ENCODE data around the gene TMEM221.

TMEM221 gene

GRCh38 chr19:17455308-17456123, 7.0 kb upstream of the TMEM221 start:
- peaks cover 37% of the 10 kb centered on the region for H3K27me3 ChIP-seq (ENCODE audit: control insufficient read depth, insufficient read depth, low read length)
- H3K27ac ChIP-seq (ENCODE audit: low read length) = no peak overlapping the region
- no peaks in the 10 kb centered on the region for H3K9me3 ChIP-seq (ENCODE audit: control insufficient read depth, low read depth, low read length)
- H3K9ac ChIP-seq (ENCODE audit: low read length) = no peak overlapping the region
- H3K4me3 ChIP-seq (ENCODE audit: low read length) = no peak overlapping the region
- H3K4me1 ChIP-seq (ENCODE audit: control insufficient read depth, low read depth, low read length) = peaks cover 4% of the 10 kb centered on the region
- H3K36me3 ChIP-seq (ENCODE audit: control insufficient read depth, low read depth, low read length) = no peaks in the 10 kb centered on the region

DNA sequence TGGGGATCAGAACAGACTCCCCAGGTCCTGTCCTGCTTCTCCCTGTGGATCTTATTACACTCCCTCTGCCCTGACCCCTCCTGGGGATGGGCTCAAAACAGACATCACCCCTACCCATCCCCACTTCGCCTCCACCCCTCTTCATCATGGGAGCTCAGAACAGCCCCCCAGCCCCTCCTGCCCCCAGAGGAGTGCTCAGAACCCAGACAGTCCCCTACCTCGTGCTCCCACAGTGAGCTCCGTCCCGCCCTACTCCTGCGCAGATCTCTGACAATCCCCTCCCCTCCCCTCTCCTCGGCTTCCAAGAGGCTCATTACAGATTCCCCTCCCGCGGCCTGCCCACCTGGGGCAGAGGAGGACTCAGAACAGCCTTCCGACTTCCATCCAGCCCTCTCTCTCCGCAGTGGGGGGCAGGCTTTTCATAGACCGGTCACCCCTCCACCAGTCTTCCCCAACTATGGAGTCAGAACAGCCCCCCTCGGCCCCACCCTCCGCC, 6.2 kb upstream of the TMEM221 start:
- Histone ChIP-seq H3K9ac (ENCODE audit: low read length) (no peak overlapping the region), H3K4me1 (ENCODE audit: control insufficient read depth, low read depth, low read length) (peaks cover 4% of the 10 kb centered on the region), H3K4me3 (ENCODE audit: low read length) (peak overlapping the region; percentile 50), H3K36me3 (ENCODE audit: control insufficient read depth, low read depth, low read length) (no peaks in the 10 kb centered on the region), H3K27ac (ENCODE audit: low read length) (no peak overlapping the region), H3K9me3 (ENCODE audit: control insufficient read depth, low read depth, low read length) (no peaks in the 10 kb centered on the region), H3K27me3 (ENCODE audit: control insufficient read depth, insufficient read depth, low read length) (peaks cover 37% of the 10 kb centered on the region)

GRCh38 chr19:17451820-17452219, 3.4 kb upstream of the TMEM221 start:
- H3K9ac ChIP-seq (ENCODE audit: low read length) = no peak overlapping the region
- H3K9me3 ChIP-seq (ENCODE audit: control insufficient read depth, low read depth, low read length) = no peaks in the 10 kb centered on the region
- H3K4me1 ChIP-seq (ENCODE audit: control insufficient read depth, low read depth, low read length) = peaks cover 4% of the 10 kb centered on the region
- H3K4me3 ChIP-seq (ENCODE audit: low read length) = no peak overlapping the region
- H3K27me3 ChIP-seq (ENCODE audit: control insufficient read depth, insufficient read depth, low read length) = peaks cover 43% of the 10 kb centered on the region
- H3K36me3 ChIP-seq (ENCODE audit: control insufficient read depth, low read depth, low read length) = no peaks in the 10 kb centered on the region
- H3K27ac ChIP-seq (ENCODE audit: low read length) = no peak overlapping the region

DNA sequence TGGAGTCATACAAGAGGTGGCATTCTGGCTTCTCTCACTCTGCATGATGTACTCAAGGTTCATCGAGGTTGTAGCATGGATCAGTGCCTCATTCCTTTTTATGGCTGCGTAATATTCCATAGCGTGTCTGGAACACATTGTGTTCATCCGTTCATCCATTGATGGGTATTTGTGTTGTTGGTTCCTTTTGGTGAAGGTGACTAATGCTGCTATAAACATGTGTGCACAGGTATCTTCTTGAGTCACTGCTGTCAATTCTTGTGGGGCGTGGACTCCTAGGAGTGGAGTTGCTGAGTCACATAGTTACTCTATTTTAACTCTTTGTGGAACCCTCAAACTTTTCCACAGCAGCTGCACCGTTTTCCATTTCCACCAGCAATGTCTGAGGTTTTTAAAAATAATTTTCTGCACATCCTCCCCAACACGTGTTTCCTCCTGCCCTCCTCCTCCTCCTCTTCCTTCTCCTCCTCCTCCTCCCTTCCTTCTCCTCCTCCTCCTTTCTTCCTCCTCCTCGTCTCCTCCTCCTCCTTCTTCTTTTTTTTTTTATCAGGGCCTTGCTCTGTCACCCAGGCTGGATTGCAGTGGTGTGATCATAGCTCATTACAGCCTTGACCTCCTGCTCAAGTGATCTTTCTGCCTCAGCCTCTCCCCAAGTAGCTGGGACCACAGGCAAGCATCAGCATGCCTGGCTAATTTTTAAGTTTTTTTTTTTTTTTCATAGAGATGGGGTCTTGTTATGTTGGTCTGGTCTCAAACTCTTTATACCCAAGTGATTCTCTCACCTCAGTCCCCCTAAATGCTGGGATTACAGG, 2.0 kb upstream of the TMEM221 start:
- no peak overlapping the region for H3K4me3 ChIP-seq (ENCODE audit: low read length)
- H3K36me3 ChIP-seq (ENCODE audit: control insufficient read depth, low read depth, low read length) = no peaks in the 10 kb centered on the region
- no peak overlapping the region for H3K27ac ChIP-seq (ENCODE audit: low read length)
- no peak overlapping the region for H3K9ac ChIP-seq (ENCODE audit: low read length)
- peaks cover 4% of the 10 kb centered on the region for H3K4me1 ChIP-seq (ENCODE audit: control insufficient read depth, low read depth, low read length)
- H3K9me3 ChIP-seq (ENCODE audit: control insufficient read depth, low read depth, low read length) = no peaks in the 10 kb centered on the region
- H3K27me3 ChIP-seq (ENCODE audit: control insufficient read depth, insufficient read depth, low read length) = peaks cover 41% of the 10 kb centered on the region

DNA sequence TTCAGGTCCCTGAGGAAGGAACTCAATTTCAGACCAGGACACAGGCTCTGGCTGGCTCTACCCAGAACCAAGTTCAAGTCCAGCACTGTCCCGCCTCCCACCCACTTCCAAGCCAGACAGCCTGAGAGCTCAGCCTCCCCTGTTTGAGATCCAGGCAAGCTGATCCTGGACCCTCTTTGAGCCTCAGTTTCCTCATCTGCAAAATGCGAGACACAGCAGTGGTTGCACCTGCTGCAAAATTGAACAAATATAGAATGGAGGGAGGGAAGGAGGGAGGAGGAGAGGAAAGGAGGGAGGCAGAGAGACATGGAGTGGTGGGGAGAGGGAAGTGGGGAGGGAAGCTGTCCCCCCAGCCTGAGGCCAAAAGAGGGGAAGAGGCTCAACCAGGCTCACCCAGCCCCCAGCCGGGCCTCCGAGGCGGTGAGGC, 751 bp downstream of the TMEM221 start:
- peak overlapping the region; percentile 44 for H3K4me3 ChIP-seq (ENCODE audit: low read length)

GRCh38 chr19:17445526-17446165, 2.8 kb downstream of the TMEM221 start:
- H3K4me3 ChIP-seq (ENCODE audit: low read length) = no peak overlapping the region
- no peaks in the 10 kb centered on the region for H3K4me1 ChIP-seq (ENCODE audit: control insufficient read depth, low read depth, low read length)
- no peaks in the 10 kb centered on the region for H3K9me3 ChIP-seq (ENCODE audit: control insufficient read depth, low read depth, low read length)
- no peak overlapping the region for H3K9ac ChIP-seq (ENCODE audit: low read length)
- H3K27me3 ChIP-seq (ENCODE audit: control insufficient read depth, insufficient read depth, low read length) = peaks cover 23% of the 10 kb centered on the region
- no peaks in the 10 kb centered on the region for H3K36me3 ChIP-seq (ENCODE audit: control insufficient read depth, low read depth, low read length)
- no peak overlapping the region for H3K27ac ChIP-seq (ENCODE audit: low read length)

More for the DNA sequence above, 751 bp downstream of the TMEM221 start:
- no peaks in the 10 kb centered on the region for H3K4me1 ChIP-seq (ENCODE audit: control insufficient read depth, low read depth, low read length)
- H3K9ac ChIP-seq (ENCODE audit: low read length) = no peak overlapping the region
- no peaks in the 10 kb centered on the region for H3K36me3 ChIP-seq (ENCODE audit: control insufficient read depth, low read depth, low read length)
- H3K27ac ChIP-seq (ENCODE audit: low read length) = no peak overlapping the region
- peaks cover 23% of the 10 kb centered on the region for H3K27me3 ChIP-seq (ENCODE audit: control insufficient read depth, insufficient read depth, low read length)
- H3K9me3 ChIP-seq (ENCODE audit: control insufficient read depth, low read depth, low read length) = no peaks in the 10 kb centered on the region

DNA sequence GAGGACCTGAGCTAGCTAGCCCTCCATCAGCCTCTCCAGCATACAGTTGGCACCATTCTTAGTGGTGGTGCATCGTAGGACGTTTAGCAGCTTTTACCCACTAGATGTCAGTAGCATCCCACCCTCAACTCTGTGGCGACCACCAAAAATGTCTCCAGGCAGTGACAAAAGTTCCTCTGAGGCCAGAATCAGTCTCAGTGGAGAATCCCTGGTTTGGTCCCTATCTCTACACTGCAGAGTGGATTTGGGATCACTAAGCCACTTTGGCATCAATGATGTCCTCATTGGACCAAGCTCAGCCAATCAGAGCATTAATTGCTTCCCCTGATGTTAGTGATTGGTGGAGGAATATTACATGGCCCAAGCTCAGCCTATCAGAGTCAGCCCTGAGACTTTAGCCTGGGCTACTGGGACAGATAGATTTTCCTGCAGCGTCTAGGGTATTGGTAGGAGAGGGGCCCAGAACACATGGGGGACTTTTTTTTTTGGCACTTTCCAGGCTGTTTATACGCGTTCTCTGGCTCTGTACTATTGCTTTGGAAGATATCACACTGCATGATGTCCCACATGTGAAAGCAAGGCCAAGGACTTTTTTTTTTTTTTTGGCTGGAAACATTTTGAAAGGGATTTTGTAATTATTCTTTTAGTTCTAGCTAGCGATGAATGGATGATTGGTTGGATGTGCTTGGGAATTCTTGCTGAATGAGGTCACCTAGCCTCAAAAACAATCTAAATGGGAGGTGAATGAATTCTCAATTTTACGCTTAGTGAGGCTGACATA, 7.0 kb downstream of the TMEM221 start:
- no peaks in the 10 kb centered on the region for H3K9me3 ChIP-seq (ENCODE audit: control insufficient read depth, low read depth, low read length)
- no peaks in the 10 kb centered on the region for H3K36me3 ChIP-seq (ENCODE audit: control insufficient read depth, low read depth, low read length)
- H3K27me3 ChIP-seq (ENCODE audit: control insufficient read depth, insufficient read depth, low read length) = peaks cover 10% of the 10 kb centered on the region
- no peak overlapping the region for H3K4me3 ChIP-seq (ENCODE audit: low read length)
- H3K4me1 ChIP-seq (ENCODE audit: control insufficient read depth, low read depth, low read length) = no peaks in the 10 kb centered on the region
- no peak overlapping the region for H3K9ac ChIP-seq (ENCODE audit: low read length)
- H3K27ac ChIP-seq (ENCODE audit: low read length) = no peak overlapping the region

DNA sequence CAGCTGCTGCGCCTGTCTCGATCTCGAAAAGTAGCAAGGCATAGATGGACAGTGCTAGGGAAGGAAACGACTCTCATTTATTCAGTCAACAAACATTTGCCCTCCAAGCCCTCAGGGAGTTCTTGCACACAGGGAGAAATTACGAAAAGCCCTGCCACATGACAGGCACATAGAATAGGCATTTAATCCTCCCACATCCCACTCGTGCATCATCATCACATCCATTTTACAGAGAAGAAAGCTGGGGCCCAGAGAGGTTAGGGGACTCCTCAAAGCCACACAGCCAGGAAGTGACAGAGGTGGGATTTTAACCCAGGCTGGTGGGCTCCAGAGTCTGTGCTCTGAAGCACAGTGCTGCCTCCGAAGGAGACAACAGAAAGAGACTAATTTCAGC, 11.6 kb downstream of the TMEM221 start:
- Histone ChIP-seq H3K36me3 (ENCODE audit: control insufficient read depth, low read depth, low read length) (no peaks in the 10 kb centered on the region), H3K9ac (ENCODE audit: low read length) (no peak overlapping the region), H3K9me3 (ENCODE audit: control insufficient read depth, low read depth, low read length) (no peaks in the 10 kb centered on the region), H3K4me1 (ENCODE audit: control insufficient read depth, low read depth, low read length) (no peaks in the 10 kb centered on the region), H3K27me3 (ENCODE audit: control insufficient read depth, insufficient read depth, low read length) (no peaks in the 10 kb centered on the region), H3K4me3 (ENCODE audit: low read length) (no peak overlapping the region), H3K27ac (ENCODE audit: low read length) (no peak overlapping the region)

- H3K36me3 ChIP-seq (ENCODE audit: control insufficient read depth, low read depth, low read length) = no peaks in the 10 kb centered on the region
- no peaks in the 10 kb centered on the region for H3K27me3 ChIP-seq (ENCODE audit: control insufficient read depth, insufficient read depth, low read length)
- H3K9ac ChIP-seq (ENCODE audit: low read length) = no peak overlapping the region
- no peak overlapping the region for H3K27ac ChIP-seq (ENCODE audit: low read length)
- no peak overlapping the region for H3K4me3 ChIP-seq (ENCODE audit: low read length)
- H3K4me1 ChIP-seq (ENCODE audit: control insufficient read depth, low read depth, low read length) = no peaks in the 10 kb centered on the region
- no peaks in the 10 kb centered on the region for H3K9me3 ChIP-seq (ENCODE audit: control insufficient read depth, low read depth, low read length)
These were observed 12.2 kb downstream of the TMEM221 start for GRCh38 chr19:17436094-17436873.

- Histone ChIP-seq H3K9ac (ENCODE audit: low read length) (no peak overlapping the region), H3K9me3 (ENCODE audit: control insufficient read depth, low read depth, low read length) (no peaks in the 10 kb centered on the region), H3K4me3 (ENCODE audit: low read length) (no peak overlapping the region), H3K27ac (ENCODE audit: low read length) (no peak overlapping the region), H3K4me1 (ENCODE audit: control insufficient read depth, low read depth, low read length) (no peaks in the 10 kb centered on the region), H3K27me3 (ENCODE audit: control insufficient read depth, insufficient read depth, low read length) (no peaks in the 10 kb centered on the region), H3K36me3 (ENCODE audit: control insufficient read depth, low read depth, low read length) (no peaks in the 10 kb centered on the region)
These were observed 13.2 kb downstream of the TMEM221 start for GRCh38 chr19:17435218-17435617.
